OCI-LY7 (cell line): Measurements from ENCODE around the gene KCNC2. TPM values are rescaled to one million over a fixed set of nuclear protein-coding genes. Genes with fewer than 3 reads are reported as not detected.

ENCODE experiments used
- BruUV-seq: library from RNA; stranded (reverse); fragments of 400-500 nt; replicated peaks from 2 replicates; lab custom pipeline; 2021; lab: Mats Ljungman, UMichigan
- CTCF ChIA-PET: fragments of 300-600 bp; sonication (Branson Sonifier 250); formaldehyde crosslinking; loops from one replicate; lab custom pipeline; 2022; ENCODE audit warnings: antibody characterized with exemption; ENCODE audit not compliant: unreplicated experiment; lab: Charles Lee
- POLR2A ChIA-PET: fragments of 300-600 bp; sonication (Branson Sonifier 250); formaldehyde crosslinking; loops from one replicate; lab custom pipeline; 2022; ENCODE audit warnings: antibody characterized with exemption; lab: Charles Lee
- DNase-seq: peaks from one replicate; pipeline ENCODE4 v3.0.0-alpha.2; 2015; ENCODE audit warnings: low spot score
- H2AFZ ChIP-seq: fragments of 200-600 bp; sonication (generic), shearing (Covaris generic); 2 replicates; pipeline ENCODE4 v1.6.1; 2014; ENCODE audit warnings: mild to moderate bottlenecking, antibody characterized with exemption, low read length, moderate library complexity
- H3K27ac ChIP-seq: fragments of 200-600 bp; sonication (generic); 2 replicates; pipeline ENCODE4 v1.5.1; 2014; ENCODE audit warnings: mixed run types, low read depth, mild to moderate bottlenecking, moderate library complexity, low read length, inconsistent platforms; ENCODE audit not compliant: poor library complexity, severe bottlenecking
- H3K36me3 ChIP-seq: fragments of 200-600 bp; sonication (generic); 2 replicates; pipeline ENCODE4 v1.6.1; 2014; ENCODE audit warnings: mild to moderate bottlenecking, antibody characterized with exemption, low read length, moderate library complexity, mixed read lengths; ENCODE audit not compliant: insufficient read depth
- H3K4me1 ChIP-seq: fragments of 200-600 bp; sonication (generic); 2 replicates; pipeline ENCODE4 v1.5.1; 2014; ENCODE audit warnings: mild to moderate bottlenecking, low read length; ENCODE audit not compliant: insufficient read depth, poor library complexity, severe bottlenecking
- H3K4me2 ChIP-seq: fragments of 200-600 bp; sonication (generic); 2 replicates; pipeline ENCODE4 v1.6.1; 2014; ENCODE audit warnings: mild to moderate bottlenecking, low read length
- H3K4me3 ChIP-seq: fragments of 200-600 bp; sonication (generic); 2 replicates; pipeline ENCODE4 v1.5.1; 2014; ENCODE audit warnings: mild to moderate bottlenecking, low read depth, low read length; ENCODE audit not compliant: poor library complexity, severe bottlenecking
- H3K79me2 ChIP-seq: fragments of 200-600 bp; sonication (generic); 2 replicates; pipeline ENCODE4 v1.6.1; 2016; ENCODE audit warnings: low read depth, mild to moderate bottlenecking, low read length, moderate library complexity, mixed read lengths; ENCODE audit not compliant: insufficient read depth
- H3K9me2 ChIP-seq: fragments of 200-600 bp; sonication (generic); 2 replicates; pipeline ENCODE4 v1.6.1; 2016; ENCODE audit warnings: mild to moderate bottlenecking, low read length, mixed read lengths; ENCODE audit not compliant: insufficient read depth
- H3K9me3 ChIP-seq: fragments of 200-600 bp; sonication (generic); 2 replicates; pipeline ENCODE4 v1.6.1; 2014; ENCODE audit warnings: mild to moderate bottlenecking, mixed run types, low read length, mixed read lengths
- H4K20me1 ChIP-seq: fragments of 200-600 bp; sonication (generic); 2 replicates; pipeline ENCODE4 v1.6.1; 2014; ENCODE audit warnings: mild to moderate bottlenecking, antibody characterized with exemption, low read length, moderate library complexity, mixed read lengths; ENCODE audit not compliant: insufficient read depth
- CTCF ChIP-seq: fragments of 200-600 bp; sonication (generic); conservative IDR thresholded peaks from 2 replicates; pipeline ENCODE4 v1.5.1; 2014; ENCODE audit warnings: mild to moderate bottlenecking, antibody characterized with exemption, low read length, moderate library complexity, mixed read lengths
- EZH2phosphoT487 ChIP-seq: fragments of 200-600 bp; sonication (generic); IDR thresholded peaks from 2 replicates; pipeline ENCODE4 v1.6.1; 2018; ENCODE audit warnings: low read depth, borderline replicate concordance, mild to moderate bottlenecking, mixed run types, antibody characterized with exemption, low read length, moderate library complexity, mixed read lengths
- intact Hi-C: fragments of 100-400 bp; cut with micrococcal nuclease; formaldehyde crosslinking; loops from one replicate; pipeline ENCODE4 v1.10.0; 2022; ENCODE audit not compliant: unreplicated experiment
- total RNA-seq, 2 experiments: library from RNA; depleted of rRNA in 1 of 2; stranded (reverse); fragments of >200 nt in 1 of 2; shearing (Covaris generic) in 1 of 2; gene quantifications; 2 replicates each; pipeline ENCODE4 v1.2.3, GENCODE V29; 2014 to 2022

KCNC2 gene
- total RNA-seq, 2 experiments from 2014 or later: not detected

GRCh38 chr12:75161488-75161887 is 48.2 kb downstream of the KCNC2 start:
- H3K9me2 ChIP-seq: no peaks in the 10 kb centered on the region
- TF ChIP-seq CTCF: no peak
- no peak for TF ChIP-seq EZH2phosphoT487

GRCh38 chr12:75157385-75157784 is 52.3 kb downstream of the KCNC2 start:
- H3K27ac ChIP-seq: no peak overlapping the region
- intact Hi-C loops: no loop called here
- H3K4me1 ChIP-seq: no peaks in the 10 kb centered on the region
- H3K4me3 ChIP-seq: no peak overlapping the region
- BruUV-seq: no TSS peak
- H3K79me2 ChIP-seq: no peaks in the 10 kb centered on the region
- H3K9me2 ChIP-seq: no peaks in the 10 kb centered on the region
- H3K4me2 ChIP-seq: no peak overlapping the region
- no peak for DNase-seq
- TF ChIP-seq CTCF (no peak), EZH2phosphoT487 (no peak)
- H4K20me1 ChIP-seq: no peaks in the 10 kb centered on the region
- ChIA-PET POLR2A (no interaction called here), CTCF (no interaction called here)
- H3K36me3 ChIP-seq: no peaks in the 10 kb centered on the region
- no peak overlapping the region for H2AFZ ChIP-seq
- no peaks in the 10 kb centered on the region for H3K9me3 ChIP-seq

More at GRCh38 chr12:75161488-75161887, 48.2 kb downstream of the KCNC2 start:
- POLR2A ChIA-PET: no interaction called here
- intact Hi-C loops: no loop called here
- no peaks in the 10 kb centered on the region for H3K4me1 ChIP-seq
- H3K27ac ChIP-seq: no peak overlapping the region
- no peaks in the 10 kb centered on the region for H4K20me1 ChIP-seq
- H2AFZ ChIP-seq: no peak overlapping the region
- H3K36me3 ChIP-seq: no peaks in the 10 kb centered on the region
- no peak for DNase-seq
- H3K9me3 ChIP-seq: no peaks in the 10 kb centered on the region
- no TSS peak for BruUV-seq
- CTCF ChIA-PET: no interaction called here
- no peak overlapping the region for H3K4me2 ChIP-seq
- H3K4me3 ChIP-seq: no peak overlapping the region
- H3K79me2 ChIP-seq: no peaks in the 10 kb centered on the region

- TF ChIP-seq CTCF: no peak
- TF ChIP-seq EZH2phosphoT487: no peak
- Histone ChIP-seq H3K9me3 (no peaks in the 10 kb centered on the region), H3K4me3 (no peak overlapping the region), H3K9me2 (no peaks in the 10 kb centered on the region), H3K4me1 (no peaks in the 10 kb centered on the region), H3K79me2 (no peaks in the 10 kb centered on the region), H3K36me3 (no peaks in the 10 kb centered on the region), H3K27ac (no peak overlapping the region), H4K20me1 (no peaks in the 10 kb centered on the region), H2AFZ (no peak overlapping the region), H3K4me2 (no peak overlapping the region)
- BruUV-seq: no TSS peak
- intact Hi-C loops: no loop called here
- CTCF ChIA-PET: no interaction called here
- no peak for DNase-seq
- POLR2A ChIA-PET: interaction anchor here (0.5 kb wide), 1 partner anchor 1714 kb away, joined by 3 read pairs; no protein-coding TSS in a partner anchor
Observed at GRCh38 chr12:75155962-75156361, 53.7 kb downstream of the KCNC2 start.
